Upper lobe of left lung (tissue), 6 donors: ENCODE results near the gene FRMD5. TPM values are rescaled to one million over a fixed set of nuclear protein-coding genes. Genes with fewer than 3 reads are reported as not detected.

Source experiments
- ATAC-seq, 2 donors: fragments of 200-7000 bp; cut with Tn5 transposase; one replicate each; pipeline ENCODE4 v1.9.1; 2022; ENCODE audit warnings: mild to moderate bottlenecking in 2 of 2, moderate library complexity in 2 of 2; ENCODE audit not compliant: low FRiP score in 2 of 2
- DNase-seq, 2 donors: peaks; one replicate each; pipeline ENCODE4 v3.0.0-alpha.2; 2019 to 2020
- H3K27ac ChIP-seq, 4 donors: fragments of 200-600 bp; sonication (generic); one replicate each; pipeline ENCODE4 v1.5.1; 2016 to 2019
- H3K27me3 ChIP-seq, 4 donors: fragments of 200-600 bp; sonication (generic); one replicate each; pipeline ENCODE4 v1.5.1; 2017 to 2019
- H3K36me3 ChIP-seq, 4 donors: fragments of 200-600 bp; sonication (generic); one replicate each; pipeline ENCODE4 v1.5.1; 2016 to 2019
- H3K4me1 ChIP-seq, 4 donors: fragments of 200-600 bp; sonication (generic); one replicate each; pipeline ENCODE4 v1.5.1; 2018 to 2019
- H3K4me3 ChIP-seq, 4 donors: fragments of 200-600 bp; sonication (generic); one replicate each; pipeline ENCODE4 v1.5.1; 2017 to 2019; ENCODE audit warnings: mild to moderate bottlenecking in 2 of 4, moderate library complexity in 1 of 4
- H3K9me3 ChIP-seq, 4 donors: fragments of 200-600 bp; sonication (generic); one replicate each; pipeline ENCODE4 v1.5.1; 2018 to 2019
- CTCF ChIP-seq, 6 experiments: fragments of 450-650 bp in 4 of 6; fragments of 200-600 bp in 2 of 6; sonication (generic) in 2 of 6; IDR thresholded peaks; one replicate each; pipeline ENCODE4 v1.5.1; 2016 to 2019; ENCODE audit warnings: antibody characterized with exemption in 6 of 6
- EP300 ChIP-seq, 4 donors: sonication (generic); formaldehyde crosslinking; IDR thresholded peaks; one replicate each; pipeline ENCODE4 v1.5.1; 2017; ENCODE audit warnings: antibody characterized with exemption in 4 of 4, control low read depth in 2 of 4
- POLR2A ChIP-seq, 4 donors: fragments of 450-650 bp; IDR thresholded peaks; one replicate each; pipeline ENCODE4 v1.5.1; 2016 to 2017; ENCODE audit warnings: antibody characterized with exemption in 4 of 4, mild to moderate bottlenecking in 2 of 4
- POLR2AphosphoS5 ChIP-seq, 2 donors: sonication (generic); formaldehyde crosslinking; IDR thresholded peaks; one replicate each; pipeline ENCODE4 v1.5.1; 2017; ENCODE audit warnings: antibody characterized with exemption in 2 of 2
- WGBS, 2 donors: methylation state at CpG; one replicate each; pipeline ENCODE4 v1.1.5; 2017 to 2018; 5-methylcytosine and 5-hydroxymethylcytosine counted together
- total RNA-seq, 6 donors: library from RNA; depleted of rRNA in 4 of 6; stranded (reverse); fragments of >200 nt in 4 of 6; gene quantifications; one replicate each; pipeline versions ENCODE4 v1.1.0 to v1.2.1, GENCODE V29; 2016 to 2021
- donor health status: DM: no; HTN: no; CAD: no; lungs with moderate emphysema.
- donor health status: DM: no; HTN: yes; CAD: no; lungs with severe emphysema.

FRMD5 gene
- total RNA-seq, 6 donors from 2014 or later: 0.15 to 1.3 (median 0.99) TPM; not detected in 2

- peaks cover 0 to 9% (median 6%) of the 10 kb centered on the region in 4 donors for H3K27me3 ChIP-seq
- H3K4me1 ChIP-seq: peaks cover 2 to 4% (median 3%) of the 10 kb centered on the region in 4 donors
- no peaks in the 10 kb centered on the region for H3K9me3 ChIP-seq
- DNase-seq (no peak), ATAC-seq (no peak)
- no peaks in the 10 kb centered on the region for H3K36me3 ChIP-seq
- H3K4me3 ChIP-seq: no peak overlapping the region
- TF ChIP-seq POLR2AphosphoS5 (IDR thresholded peaks at IDR 0.05): no peak
- TF ChIP-seq EP300 (IDR thresholded peaks at IDR 0.05): no peak
- TF ChIP-seq POLR2A (IDR thresholded peaks at IDR 0.05): no peak
- no peak for TF ChIP-seq CTCF (IDR thresholded peaks at IDR 0.05)
- H3K27ac ChIP-seq: no peak overlapping the region
- WGBS, 2 donors: 83 to 85% methylated on average over 4 of the region's 4 CpGs
Observed at GRCh38 chr15:44188795-44189194, 6.3 kb downstream of the FRMD5 start.

GRCh38 chr15:44186705-44187104, 8.4 kb downstream of the FRMD5 start:
- no peaks in the 10 kb centered on the region for H3K4me1 ChIP-seq
- no peaks in the 10 kb centered on the region for H3K36me3 ChIP-seq
- H3K9me3 ChIP-seq: no peaks in the 10 kb centered on the region
- no peak overlapping the region for H3K4me3 ChIP-seq
- TF ChIP-seq POLR2AphosphoS5 (IDR thresholded peaks at IDR 0.05) (no peak), POLR2A (IDR thresholded peaks at IDR 0.05) (no peak), EP300 (IDR thresholded peaks at IDR 0.05) (no peak), CTCF (IDR thresholded peaks at IDR 0.05) (no peak)
- peaks cover 0 to 4% (median 2%) of the 10 kb centered on the region in 4 donors for H3K27me3 ChIP-seq
- DNase-seq: no peak
- WGBS, 2 donors: 90 to 94% methylated on average over 6 of the region's 6 CpGs
- no peak overlapping the region for H3K27ac ChIP-seq
- ATAC-seq: no peak

- 88 to 97% methylated on average over 4 of the region's 4 CpGs for WGBS, 2 donors
Observed at GRCh38 chr15:44183363-44183762, 11.7 kb downstream of the FRMD5 start.

GRCh38 chr15:44181410-44181809, 13.7 kb downstream of the FRMD5 start:
- Histone ChIP-seq H3K4me1 (no peaks in the 10 kb centered on the region), H3K27me3 (no peaks in the 10 kb centered on the region), H3K4me3 (no peak overlapping the region), H3K9me3 (no peaks in the 10 kb centered on the region), H3K27ac (no peak overlapping the region), H3K36me3 (no peaks in the 10 kb centered on the region)
- 82 to 83% methylated on average over 2 of the region's 2 CpGs for WGBS, 2 donors
- DNase-seq (no peak), ATAC-seq (no peak)
- TF ChIP-seq CTCF (IDR thresholded peaks at IDR 0.05) (no peak), EP300 (IDR thresholded peaks at IDR 0.05) (no peak)

More at GRCh38 chr15:44183363-44183762, 11.7 kb downstream of the FRMD5 start:
- Histone ChIP-seq H3K36me3 (no peaks in the 10 kb centered on the region), H3K4me1 (no peaks in the 10 kb centered on the region), H3K27ac (no peak overlapping the region), H3K27me3 (no peaks in the 10 kb centered on the region), H3K4me3 (no peak overlapping the region), H3K9me3 (no peaks in the 10 kb centered on the region)
- ATAC-seq (no peak), DNase-seq (no peak)
- TF ChIP-seq POLR2A (IDR thresholded peaks at IDR 0.05) (no peak), CTCF (IDR thresholded peaks at IDR 0.05) (no peak)

GRCh38 chr15:44177139-44177538, 17.9 kb downstream of the FRMD5 start:
- H3K36me3 ChIP-seq: no peaks in the 10 kb centered on the region
- H3K4me1 ChIP-seq: no peaks in the 10 kb centered on the region
- ATAC-seq (no peak), DNase-seq (no peak)
- 53 to 57% methylated on average over 1 of the region's 1 CpG for WGBS, 2 donors
- H3K4me3 ChIP-seq: no peak overlapping the region
- no peak for TF ChIP-seq CTCF (IDR thresholded peaks at IDR 0.05)
- no peak for TF ChIP-seq POLR2A (IDR thresholded peaks at IDR 0.05)
- TF ChIP-seq POLR2AphosphoS5 (IDR thresholded peaks at IDR 0.05): no peak
- TF ChIP-seq EP300 (IDR thresholded peaks at IDR 0.05): no peak
- no peaks in the 10 kb centered on the region for H3K27me3 ChIP-seq
- no peaks in the 10 kb centered on the region for H3K9me3 ChIP-seq
- no peak overlapping the region for H3K27ac ChIP-seq
